A549 (cell line): ENCODE data around the gene TMEM273.

Experiments
- ATOH8 ChIP-seq: fragments of 250-450 bp; sonication (Bioruptor Pico); IDR thresholded peaks from 2 replicates; pipeline ENCODE4 v1.5.0; 2020; ENCODE audit warnings: low read depth, mild to moderate bottlenecking, moderate library complexity
- BHLHE40 ChIP-seq: IDR thresholded peaks from 2 replicates; pipeline ENCODE4 v1.6.1; 2012; ENCODE audit warnings: low read depth, low read length, inconsistent platforms
- CTCF ChIP-seq: fragments of >200 bp; sonication (Bioruptor Twin); formaldehyde crosslinking; IDR thresholded peaks from 3 replicates; pipeline ENCODE4 v1.5.1; 2016
- EP300 ChIP-seq, 2 experiments: fragments of >200 bp; sonication (Bioruptor Twin); formaldehyde crosslinking; IDR thresholded peaks; 2 replicates in 1 of 2; 3 replicates in 1 of 2; pipeline ENCODE4 v1.6.1; 2016 to 2017
- HMGXB4 ChIP-seq: fragments of 250-450 bp; sonication (Bioruptor Pico); IDR thresholded peaks from 2 replicates; pipeline ENCODE4 v1.5.0; 2021; ENCODE audit warnings: mild to moderate bottlenecking, moderate library complexity, borderline replicate concordance
- JUN ChIP-seq, 2 experiments: fragments of >200 bp; sonication (Bioruptor Twin); formaldehyde crosslinking; IDR thresholded peaks; 2 replicates in 1 of 2; 3 replicates in 1 of 2; pipeline ENCODE4 v1.6.1; 2016 to 2017
- JUNB ChIP-seq: fragments of >200 bp; sonication (Bioruptor Twin); formaldehyde crosslinking; IDR thresholded peaks from 2 replicates; pipeline ENCODE4 v1.6.1; 2016
- KDM5A ChIP-seq: fragments of 200-600 bp; sonication (generic); IDR thresholded peaks from 2 replicates; pipeline ENCODE4 v1.6.1; 2016; ENCODE audit warnings: antibody characterized with exemption, mild to moderate bottlenecking
- NPAS2 ChIP-seq: fragments of 250-450 bp; sonication (Bioruptor Pico); IDR thresholded peaks from 2 replicates; pipeline ENCODE4 v1.8.0; 2022; ENCODE audit warnings: mild to moderate bottlenecking, moderate library complexity, borderline replicate concordance
- POLR2A ChIP-seq: IDR thresholded peaks from 2 replicates; pipeline ENCODE4 v1.6.1; 2012; ENCODE audit warnings: mild to moderate bottlenecking, low read length
- SMC3 ChIP-seq: fragments of >200 bp; sonication (Bioruptor Twin); formaldehyde crosslinking; IDR thresholded peaks from 3 replicates; pipeline ENCODE4 v1.6.1; 2018; ENCODE audit warnings: inconsistent platforms
- ZC3H11A ChIP-seq: fragments of 450-650 bp; IDR thresholded peaks from 2 replicates; pipeline ENCODE4 v1.6.1; 2014; ENCODE audit warnings: antibody characterized with exemption, mild to moderate bottlenecking

GRCh38 chr10:49131507-49132361 lies 56.5 kb downstream of the TMEM273 start:
- no peak for TF ChIP-seq EP300 (IDR thresholded peaks at IDR 0.05)
- TF ChIP-seq CTCF = no peak
- no peak for TF ChIP-seq JUNB
- no peak for TF ChIP-seq JUN (IDR thresholded peaks at IDR 0.05)
- no peak for TF ChIP-seq POLR2A
- TF ChIP-seq BHLHE40 = no peak
- no peak for TF ChIP-seq HMGXB4
- no peak for TF ChIP-seq KDM5A
- TF ChIP-seq ATOH8 (CRISPR knock-in tag) = no peak
- TF ChIP-seq SMC3 = no peak
- TF ChIP-seq ZC3H11A = no peak
- no peak for TF ChIP-seq NPAS2 (CRISPR knock-in tag)
